Measurements from ENCODE around the gene ZMIZ1.

- TF ChIP-seq CTCF (IDR thresholded peaks at IDR 0.05), result no peak
- no peak for TF ChIP-seq POLR2A (IDR thresholded peaks at IDR 0.05)
These were observed 290.0 kb downstream of the ZMIZ1 start for GRCh38 chr10:79358811-79359210.

Measured in lower leg skin (tissue), 3 donors.